ENCODE measurements around the gene LEKR1.
"Not testable (repeated sequence)": the region's sequence is repeated elsewhere in the genome, so short reads cannot be mapped to it uniquely, and the experiment has no call there.

Gene LEKR1

DNA sequence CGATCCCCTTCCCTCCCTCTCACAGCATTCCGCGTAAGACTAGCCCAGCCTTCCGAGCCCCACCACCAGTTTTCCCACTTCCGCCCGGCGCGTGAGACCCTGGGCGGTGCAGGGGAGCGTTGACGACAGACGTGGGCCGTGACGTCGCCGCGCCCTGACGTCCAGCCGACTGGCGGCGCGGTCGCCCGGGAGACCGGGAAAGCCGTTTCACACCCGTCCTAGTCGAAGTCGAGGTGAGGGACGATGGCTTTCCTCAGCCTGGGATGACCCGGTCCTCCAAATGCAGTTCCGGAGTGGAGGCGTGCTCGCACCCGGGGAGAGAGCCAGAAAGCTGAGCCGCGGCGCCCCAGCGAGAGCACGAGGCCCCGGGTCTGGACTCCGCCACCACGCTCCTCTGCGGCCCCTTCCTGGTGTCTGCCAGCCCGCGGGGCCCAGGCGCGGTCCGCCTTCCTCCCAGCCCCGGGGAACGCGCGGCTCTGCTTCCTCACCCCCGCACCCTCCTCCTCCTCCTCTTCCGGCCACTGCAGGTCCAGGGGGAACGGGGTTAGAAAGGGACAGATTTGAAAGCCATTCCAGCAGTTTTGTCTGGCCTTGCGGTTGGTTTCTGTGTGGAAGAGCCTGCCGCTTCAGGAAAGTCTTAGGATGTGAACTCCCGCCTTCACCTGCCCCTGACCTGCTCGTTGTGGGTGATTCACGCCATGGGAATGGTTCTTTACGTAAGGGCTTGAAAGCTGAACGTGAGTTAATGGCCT lies at the start of gene LEKR1:
Gene LEKR1 (plus strand): TSS at position 210 of the 752 bp plus-strand sequence. CDS start 2,977 bp downstream, outside the sequence.
- DNase-seq = peak; percentile 44 to 45

DNA sequence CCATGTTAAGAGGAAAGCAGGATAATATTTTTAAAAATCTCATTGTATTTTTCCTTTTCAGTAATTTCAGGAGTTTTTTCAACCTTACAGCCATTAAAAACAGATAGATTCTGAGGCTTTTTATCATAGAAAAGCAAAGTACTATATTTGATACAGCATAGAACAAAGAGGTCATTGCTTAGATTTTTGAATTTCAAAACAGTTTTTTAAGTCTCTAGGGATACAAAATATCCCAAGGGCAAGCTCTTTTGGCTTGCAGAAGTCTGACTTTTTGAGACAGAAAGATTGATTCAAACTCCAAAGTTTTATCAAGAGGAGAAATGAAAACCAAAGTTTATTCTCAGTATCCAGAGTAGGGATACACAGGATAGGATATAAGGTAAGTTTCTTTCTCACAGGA lies 49.3 kb upstream of the LEKR1 start:
- no peak for DNase-seq

GRCh38 chr3:156781310-156782230 lies 44.6 kb upstream of the LEKR1 start:
- DNase-seq = no peak

GRCh38 chr3:156782319-156782718 lies 43.8 kb upstream of the LEKR1 start:
- DNase-seq = no peak

- DNase-seq = no peak
Observed at GRCh38 chr3:156782921-156783320, 43.2 kb upstream of the LEKR1 start.

GRCh38 chr3:156787001-156787400 lies 39.2 kb upstream of the LEKR1 start:
- DNase-seq = no peak

DNA sequence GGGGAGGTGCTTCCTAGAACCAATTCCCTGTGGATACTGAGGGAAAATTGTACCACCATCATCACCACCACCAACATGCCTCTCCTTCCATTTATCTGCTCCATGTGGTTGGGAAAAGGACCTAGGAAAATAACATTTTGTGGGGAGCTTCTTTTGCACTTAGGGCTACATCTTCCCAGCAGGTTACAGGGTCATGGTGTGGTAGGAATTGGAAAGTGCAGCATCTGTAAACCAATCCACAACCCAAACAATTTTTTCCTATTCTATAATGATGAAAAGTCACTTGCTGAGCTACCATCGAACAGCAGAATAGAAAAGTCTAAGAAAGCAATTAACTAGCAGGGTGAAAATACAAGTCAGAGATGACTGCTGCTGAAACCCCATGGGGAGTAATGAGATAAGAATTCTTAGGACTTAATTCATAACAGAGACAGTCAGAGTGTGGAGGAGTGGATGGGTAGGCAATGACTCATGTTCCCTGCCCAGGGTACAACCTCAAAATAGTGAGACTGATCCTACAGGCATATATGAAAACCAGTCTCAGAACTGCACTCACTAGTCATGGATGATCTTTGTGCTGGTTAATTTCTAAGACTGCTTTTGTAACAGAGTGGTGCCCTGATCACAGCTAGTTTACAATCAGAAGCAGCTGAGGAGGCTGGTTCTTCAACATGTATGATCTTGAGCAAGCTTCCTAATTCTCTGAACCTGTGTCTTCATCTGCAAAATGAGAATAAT lies 38.1 kb upstream of the LEKR1 start:
- no peak for DNase-seq

- DNase-seq = no peak
Observed at GRCh38 chr3:156788846-156789245, 37.3 kb upstream of the LEKR1 start.

DNA sequence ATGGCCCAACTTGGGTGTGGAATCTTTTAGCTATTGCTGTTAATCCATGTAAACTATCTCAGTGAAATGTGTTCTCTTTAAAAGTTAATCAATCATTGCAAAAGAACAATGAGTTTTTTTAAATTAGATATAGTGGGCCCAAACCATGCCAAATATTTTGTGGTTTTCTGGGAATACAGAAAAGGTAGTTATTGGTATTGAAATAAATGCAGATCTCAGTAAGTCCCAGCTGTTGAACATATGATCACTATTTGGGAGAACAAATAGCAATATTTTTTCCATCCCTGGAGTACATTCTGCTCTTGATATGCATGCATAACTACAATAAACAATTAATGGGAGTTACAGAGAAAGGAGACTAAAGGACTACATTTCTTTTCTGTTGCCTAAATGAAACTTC lies 36.0 kb upstream of the LEKR1 start:
- DNase-seq = no peak

GRCh38 chr3:156792114-156792513 lies 34.0 kb upstream of the LEKR1 start:
- DNase-seq = no peak

GRCh38 chr3:156792536-156792935 lies 33.6 kb upstream of the LEKR1 start:
- no peak for DNase-seq

DNA sequence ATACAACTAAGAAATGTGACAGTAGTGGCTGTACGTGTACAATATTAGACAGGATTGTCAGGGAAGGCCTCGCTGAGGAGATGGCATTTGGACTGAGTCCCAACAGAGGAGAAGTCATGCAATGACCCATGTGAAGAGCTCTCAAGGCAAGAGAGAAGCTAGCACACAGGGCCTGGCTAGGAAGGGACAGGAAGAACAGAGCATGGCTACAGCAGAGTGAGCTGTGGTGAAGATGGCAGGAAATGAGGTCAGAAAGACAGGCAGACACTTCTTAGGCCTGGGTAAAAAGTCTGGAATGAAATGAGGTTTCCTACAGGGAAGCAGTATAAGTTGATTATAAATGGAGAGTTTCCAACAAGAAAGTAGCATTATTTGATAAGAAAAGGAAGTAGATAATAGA lies 33.2 kb upstream of the LEKR1 start:
- DNase-seq = no peak

GRCh38 chr3:156793400-156793799 lies 32.8 kb upstream of the LEKR1 start:
- no peak for DNase-seq

- no peak for DNase-seq
Observed at GRCh38 chr3:156793851-156794250, 32.3 kb upstream of the LEKR1 start.

DNA sequence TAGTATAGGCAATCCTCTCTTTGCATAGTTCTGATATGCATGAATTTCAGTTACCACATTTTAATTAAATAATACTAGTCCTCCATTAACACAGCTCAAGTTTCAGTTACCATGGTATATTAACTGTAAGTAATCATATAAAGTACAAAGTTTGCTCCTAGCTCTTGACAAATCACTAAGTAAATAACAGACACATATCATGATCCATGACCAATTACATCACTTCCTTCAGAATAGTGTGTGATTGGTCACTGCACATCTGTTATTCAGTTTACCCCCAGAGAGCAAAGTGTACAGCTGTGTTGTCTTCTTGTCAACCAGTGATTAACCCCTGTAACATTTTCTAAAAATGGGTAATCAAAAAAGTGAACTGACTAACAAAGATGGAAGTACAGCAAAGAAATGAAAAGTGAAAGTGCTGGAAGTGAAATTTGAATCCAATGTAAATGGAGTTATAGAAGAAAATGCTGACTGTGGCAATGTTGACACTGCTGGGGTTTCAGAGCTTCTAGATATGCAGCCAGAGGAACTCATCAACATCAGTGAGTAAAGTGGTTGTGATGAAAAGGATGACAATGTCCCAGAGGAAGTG lies 30.2 kb upstream of the LEKR1 start:
- DNase-seq = no peak

GRCh38 chr3:156797368-156797767 lies 28.8 kb upstream of the LEKR1 start:
- no peak for DNase-seq

GRCh38 chr3:156800287-156800686 lies 25.9 kb upstream of the LEKR1 start:
- not testable (repeated sequence) for DNase-seq

- no peak for DNase-seq
Observed at GRCh38 chr3:156801746-156802145, 24.4 kb upstream of the LEKR1 start.

DNA sequence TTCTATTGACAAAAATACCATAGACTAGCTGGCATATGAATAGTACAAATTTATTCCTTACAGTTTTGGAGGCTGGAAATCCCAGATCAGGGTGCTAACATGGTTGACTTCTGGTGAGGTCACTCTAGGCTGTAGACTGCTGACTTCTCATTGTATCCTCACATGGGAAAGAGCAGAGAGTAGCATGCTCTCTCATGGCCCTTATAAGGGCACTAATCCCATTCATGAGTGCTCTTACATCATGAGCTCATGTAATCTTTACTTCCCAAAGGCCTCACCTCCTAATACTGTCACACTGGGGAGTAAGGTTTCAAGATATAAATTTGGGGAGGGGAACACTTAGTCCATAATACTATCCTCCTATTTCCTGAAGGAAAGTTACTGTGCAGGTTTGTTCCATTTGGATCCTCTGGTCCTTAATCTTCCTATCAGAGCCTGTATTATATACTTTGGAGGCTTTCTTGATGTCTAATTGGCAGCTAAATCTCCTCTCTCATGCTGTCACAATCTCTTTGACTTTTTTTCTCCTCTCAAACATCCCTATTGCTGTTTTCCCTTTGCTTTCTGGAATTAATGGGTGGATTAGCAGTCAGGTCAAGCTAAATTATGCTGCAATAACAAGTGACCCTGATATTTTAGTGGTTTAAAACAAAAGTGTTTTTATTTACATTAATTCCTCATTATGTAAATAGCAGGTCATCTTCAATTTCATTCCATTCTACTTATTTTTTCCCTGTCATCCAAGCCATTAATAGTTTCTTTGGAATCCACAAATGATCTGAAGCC lies 23.1 kb upstream of the LEKR1 start:
- DNase-seq = no peak

DNA sequence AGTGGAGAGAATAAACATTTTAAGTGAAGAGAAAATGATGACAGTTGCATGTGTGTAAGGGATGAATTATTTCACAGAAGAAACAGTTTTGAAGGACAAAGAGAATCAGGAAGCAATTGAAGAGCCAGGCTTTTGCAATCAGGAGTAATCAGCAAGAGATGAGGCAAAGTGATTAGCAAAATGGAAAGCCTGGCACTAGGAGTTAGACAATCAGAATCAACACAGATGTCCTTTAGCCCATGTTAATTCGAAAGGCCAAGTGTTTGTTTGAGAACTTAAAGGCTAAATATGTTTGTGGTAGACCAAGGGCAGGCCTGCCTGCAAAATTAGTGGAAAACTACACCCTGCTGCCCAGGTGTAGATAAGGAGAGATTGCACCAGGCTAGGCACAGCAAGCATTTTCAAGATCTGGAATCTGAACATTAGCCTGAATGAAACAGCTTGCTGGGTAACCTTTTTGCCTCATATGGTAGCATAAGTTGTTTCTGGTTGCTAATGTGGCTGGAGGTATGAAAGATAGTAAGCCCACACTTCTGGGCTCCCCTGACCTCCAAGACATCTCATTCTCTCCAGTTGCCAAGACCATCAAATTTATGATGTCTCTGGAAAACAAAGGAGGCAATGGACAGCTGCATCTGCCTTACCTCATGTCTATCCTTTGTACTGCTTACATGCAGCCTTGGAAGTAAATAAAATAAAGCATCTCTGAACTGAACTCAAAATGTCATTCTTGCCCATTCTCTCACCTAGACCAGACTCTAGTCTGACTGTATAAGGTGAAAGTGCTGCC lies 22.0 kb upstream of the LEKR1 start:
- no peak for DNase-seq

DNA sequence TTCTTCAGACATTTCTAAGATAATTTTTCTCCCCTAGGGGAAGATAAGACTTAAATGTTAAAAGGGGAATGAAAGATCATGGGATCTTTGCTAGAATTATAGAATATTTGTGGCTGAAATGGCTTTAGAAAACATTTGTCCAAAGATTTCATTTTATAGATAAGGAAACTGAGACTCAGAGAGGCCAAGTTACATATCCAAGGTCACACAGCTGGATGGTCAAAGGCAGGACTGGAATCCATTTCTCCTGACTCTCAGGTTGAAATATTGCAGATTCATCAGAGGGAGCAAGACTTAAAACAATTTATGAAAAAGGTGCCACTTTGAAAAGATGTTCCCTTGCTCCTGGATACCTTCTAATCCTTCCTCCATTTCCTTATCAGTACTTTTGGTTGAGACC lies 19.5 kb upstream of the LEKR1 start:
- DNase-seq = no peak

All from activated CD4-positive, alpha-beta T cell treated with anti-CD3 and anti-CD28 coated beads, Interleukin-2, amount 50 U/mL, for 4 hours (primary cell).